CD8-positive, alpha-beta memory T cell (primary cell): Measurements from ENCODE around the gene ARHGEF28. TPM values are rescaled to one million over a fixed set of nuclear protein-coding genes. Genes with fewer than 3 reads are reported as not detected.

Experiments used
- CTCF ChIA-PET: fragments of 350-600 bp; sonication (Branson Sonifier 250); formaldehyde crosslinking; loops from one replicate; lab custom pipeline; 2021; ENCODE audit warnings: antibody characterized with exemption; lab: Charles Lee
- POLR2A ChIA-PET: fragments of 350-600 bp; sonication (Branson Sonifier 250); formaldehyde crosslinking; loops from one replicate; lab custom pipeline; 2021; ENCODE audit warnings: antibody characterized with exemption; lab: Charles Lee
- DNase-seq, 5 donors: peaks; one replicate each; pipeline versions ENCODE4 v3.0.0 to v3.0.0-alpha.2; 2020 to 2022; ENCODE audit warnings: mixed read lengths in 1 of 5
- H3K27ac ChIP-seq: one replicate; pipeline ENCODE4 v1.7.0; 2013; ENCODE audit warnings: low read depth, mild to moderate bottlenecking, low read length, moderate library complexity
- H3K27me3 ChIP-seq: 2 replicates; pipeline ENCODE4 v1.7.0; 2013; ENCODE audit warnings: low read length, mild to moderate bottlenecking; ENCODE audit not compliant: insufficient read depth, poor library complexity, severe bottlenecking
- H3K36me3 ChIP-seq: 2 replicates; pipeline ENCODE4 v1.7.0; 2013; ENCODE audit warnings: mild to moderate bottlenecking, low read length, moderate library complexity; ENCODE audit not compliant: insufficient read depth
- H3K4me1 ChIP-seq: 2 replicates; pipeline ENCODE4 v1.7.0; 2013; ENCODE audit warnings: mild to moderate bottlenecking, low read length, moderate library complexity; ENCODE audit not compliant: insufficient read depth
- H3K4me3 ChIP-seq: 2 replicates; pipeline ENCODE4 v1.7.0; 2013; ENCODE audit warnings: mild to moderate bottlenecking, low read length
- H3K9me3 ChIP-seq: 2 replicates; pipeline ENCODE4 v1.7.0; 2013; ENCODE audit warnings: mild to moderate bottlenecking, low read length
- H3K27ac Mint-ChIP-seq, 8 donors: one replicate each; pipeline ENCODE4 v1.8.0; 2020 to 2021; ENCODE audit warnings: mixed read lengths in 8 of 8, mild to moderate bottlenecking in 6 of 8, inconsistent platforms in 3 of 8, moderate library complexity in 3 of 8
- H3K27me3 Mint-ChIP-seq, 2 donors: one replicate each; pipeline ENCODE4 v1.8.0; 2020 to 2021; ENCODE audit warnings: mixed read lengths in 2 of 2, mild to moderate bottlenecking in 1 of 2, moderate library complexity in 1 of 2
- H3K36me3 Mint-ChIP-seq, 3 donors: one replicate each; pipeline ENCODE4 v1.8.0; 2020 to 2021; ENCODE audit warnings: mixed read lengths in 3 of 3, inconsistent platforms in 1 of 3, mild to moderate bottlenecking in 1 of 3
- H3K4me1 Mint-ChIP-seq, 3 donors: one replicate each; pipeline ENCODE4 v1.8.0; 2020 to 2021; ENCODE audit warnings: mixed read lengths in 3 of 3, inconsistent platforms in 1 of 3, mild to moderate bottlenecking in 1 of 3
- H3K4me3 Mint-ChIP-seq, 7 donors: one replicate each; pipeline ENCODE4 v1.8.0; 2020 to 2021; ENCODE audit warnings: mixed read lengths in 7 of 7, mild to moderate bottlenecking in 6 of 7, moderate library complexity in 4 of 7, inconsistent platforms in 2 of 7
- H3K9me3 Mint-ChIP-seq, 5 donors: one replicate each; pipeline ENCODE4 v1.8.0; 2020 to 2022; ENCODE audit warnings: mixed read lengths in 5 of 5, mild to moderate bottlenecking in 3 of 5, moderate library complexity in 2 of 5, inconsistent platforms in 1 of 5
- polyA plus RNA-seq: library from polyadenylated mRNA; unstranded; fragments of 300-500 nt; fragmentation: Illumina TruSeq; gene quantifications from one replicate; pipeline ENCODE4 v1.2.3, GENCODE V29; 2021
- total RNA-seq, 2 experiments: library from RNA; stranded (reverse); gene quantifications; one replicate each; pipeline ENCODE4 v1.2.3, GENCODE V29; 2021

Gene ARHGEF28
- total and polyA plus RNA-seq, 3 experiments from 2014 or later = 0.24 to 0.28 (median 0.27) TPM

- H3K4me1 ChIP-seq = no peaks in the 10 kb centered on the region
- H3K27ac ChIP-seq = no peak overlapping the region
- no peaks in the 10 kb centered on the region for H3K9me3 Mint-ChIP-seq
- H3K4me1 Mint-ChIP-seq = peaks cover 3 to 12% (median 4%) of the 10 kb centered on the region in 3 donors
- H3K27ac Mint-ChIP-seq = peak overlapping the region in 2 of 8 donors; percentile 22 to 26
- DNase-seq = no peak
- H3K9me3 ChIP-seq = no peaks in the 10 kb centered on the region
- no peaks in the 10 kb centered on the region for H3K36me3 ChIP-seq
- H3K27me3 ChIP-seq = peaks cover 7% of the 10 kb centered on the region
- H3K36me3 Mint-ChIP-seq = no peaks in the 10 kb centered on the region
- peak overlapping the region; percentile 55 to 79 (median 74) for H3K4me3 Mint-ChIP-seq
- POLR2A ChIA-PET = no interaction called here
- no peak overlapping the region for H3K4me3 ChIP-seq
- peaks cover 14 to 58% of the 10 kb centered on the region in 2 donors for H3K27me3 Mint-ChIP-seq
- CTCF ChIA-PET = no interaction called here
Observed at GRCh38 chr5:73625372-73625943, 538 bp upstream of the ARHGEF28 start.

DNA sequence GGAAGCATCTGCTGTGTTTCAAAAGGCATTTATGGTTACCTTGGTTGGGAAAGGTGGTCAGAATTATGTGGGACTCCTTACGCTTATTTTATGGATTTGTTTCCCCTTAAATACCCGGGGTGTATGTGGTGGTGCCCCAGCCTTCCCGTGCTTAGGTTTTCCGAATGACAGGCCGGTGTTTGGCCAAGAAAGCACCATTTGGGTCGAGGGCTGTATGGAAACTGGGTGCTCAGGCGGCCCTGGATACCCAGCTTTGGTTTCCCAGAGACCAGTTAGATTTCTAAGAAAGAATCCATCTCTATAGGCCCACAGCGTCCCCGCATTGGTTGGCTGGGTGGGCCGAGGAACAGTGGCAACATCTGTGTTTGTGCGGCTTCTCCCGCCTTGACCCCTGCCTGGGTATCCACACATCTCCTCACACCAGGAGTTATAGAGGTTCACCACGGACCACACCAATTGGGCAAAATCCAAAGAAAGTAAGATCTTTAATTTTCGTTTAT lies 868 bp downstream of the ARHGEF28 start:
- ChIA-PET POLR2A (no interaction called here), CTCF (no interaction called here)
- no peak overlapping the region for H3K27ac ChIP-seq
- no peaks in the 10 kb centered on the region for H3K4me1 ChIP-seq
- H3K9me3 ChIP-seq = no peaks in the 10 kb centered on the region
- H3K4me3 ChIP-seq = no peak overlapping the region
- peak overlapping the region; percentile 35 to 76 (median 42) for H3K4me3 Mint-ChIP-seq
- H3K36me3 Mint-ChIP-seq = no peaks in the 10 kb centered on the region
- H3K27me3 Mint-ChIP-seq = peaks cover 14 to 56% of the 10 kb centered on the region in 2 donors
- no peak for DNase-seq
- H3K4me1 Mint-ChIP-seq = peaks cover 3 to 12% (median 4%) of the 10 kb centered on the region in 3 donors
- H3K27me3 ChIP-seq = peaks cover 7% of the 10 kb centered on the region
- H3K36me3 ChIP-seq = no peaks in the 10 kb centered on the region
- H3K9me3 Mint-ChIP-seq = no peaks in the 10 kb centered on the region
- H3K27ac Mint-ChIP-seq = no peak overlapping the region

- DNase-seq = no peak
- no peaks in the 10 kb centered on the region for H3K9me3 Mint-ChIP-seq
- H3K4me1 Mint-ChIP-seq = peaks cover 3 to 12% (median 4%) of the 10 kb centered on the region in 3 donors
- ChIA-PET POLR2A (no interaction called here), CTCF (no interaction called here)
- peaks cover 7% of the 10 kb centered on the region for H3K27me3 ChIP-seq
- H3K4me3 Mint-ChIP-seq = no peak overlapping the region
- no peak overlapping the region for H3K27ac ChIP-seq
- H3K9me3 ChIP-seq = no peaks in the 10 kb centered on the region
- H3K27me3 Mint-ChIP-seq = peaks cover 16 to 44% of the 10 kb centered on the region in 2 donors
- no peaks in the 10 kb centered on the region for H3K36me3 ChIP-seq
- H3K4me1 ChIP-seq = no peaks in the 10 kb centered on the region
- H3K36me3 Mint-ChIP-seq = no peaks in the 10 kb centered on the region
- H3K27ac Mint-ChIP-seq = no peak overlapping the region
- no peak overlapping the region for H3K4me3 ChIP-seq
Observed at GRCh38 chr5:73629456-73629855, 3.5 kb downstream of the ARHGEF28 start.

DNA sequence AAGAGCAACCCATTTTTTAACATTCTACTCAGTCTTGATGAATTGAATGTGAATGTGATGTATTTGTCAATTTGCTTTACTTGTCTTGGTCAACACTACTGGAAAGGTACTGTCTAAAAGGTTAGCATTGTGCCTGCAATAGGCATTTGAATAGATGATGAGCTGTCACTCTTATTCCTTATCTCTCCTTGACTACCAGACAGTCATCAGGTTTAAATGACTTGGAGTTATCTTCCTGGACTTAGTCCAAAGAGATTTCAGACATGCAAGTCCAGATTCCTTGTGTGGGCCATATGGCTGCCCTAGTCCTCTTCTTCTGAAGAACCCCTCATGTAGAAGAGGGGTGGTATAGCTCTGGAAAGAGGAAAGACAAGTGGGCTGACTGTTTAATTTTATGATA lies 4.8 kb downstream of the ARHGEF28 start:
- H3K27ac Mint-ChIP-seq = no peak overlapping the region
- Histone ChIP-seq H3K4me1 (no peaks in the 10 kb centered on the region), H3K27ac (no peak overlapping the region), H3K27me3 (peaks cover 7% of the 10 kb centered on the region), H3K9me3 (no peaks in the 10 kb centered on the region), H3K4me3 (no peak overlapping the region), H3K36me3 (no peaks in the 10 kb centered on the region)
- H3K27me3 Mint-ChIP-seq = peaks cover 13 to 38% of the 10 kb centered on the region in 2 donors
- DNase-seq = no peak
- no peak overlapping the region for H3K4me3 Mint-ChIP-seq
- H3K36me3 Mint-ChIP-seq = no peaks in the 10 kb centered on the region
- no peaks in the 10 kb centered on the region for H3K9me3 Mint-ChIP-seq
- CTCF ChIA-PET = no interaction called here
- POLR2A ChIA-PET = no interaction called here
- peaks cover 0 to 5% (median 0%) of the 10 kb centered on the region in 3 donors for H3K4me1 Mint-ChIP-seq

- Mint-ChIP-seq H3K9me3 (no peaks in the 10 kb centered on the region), H3K4me1 (peaks cover 0 to 4% (median 0%) of the 10 kb centered on the region in 3 donors), H3K27ac (peak overlapping the region in 1 of 8 donors; percentile 31), H3K27me3 (peaks cover 13 to 38% of the 10 kb centered on the region in 2 donors), H3K36me3 (no peaks in the 10 kb centered on the region), H3K4me3 (no peak overlapping the region)
- Histone ChIP-seq H3K36me3 (no peaks in the 10 kb centered on the region), H3K4me1 (no peaks in the 10 kb centered on the region), H3K9me3 (no peaks in the 10 kb centered on the region), H3K27me3 (peaks cover 7% of the 10 kb centered on the region), H3K27ac (no peak overlapping the region), H3K4me3 (no peak overlapping the region)
- POLR2A ChIA-PET = no interaction called here
- CTCF ChIA-PET = no interaction called here
- DNase-seq = no peak
Observed at GRCh38 chr5:73631500-73631899, 5.5 kb downstream of the ARHGEF28 start.

DNA sequence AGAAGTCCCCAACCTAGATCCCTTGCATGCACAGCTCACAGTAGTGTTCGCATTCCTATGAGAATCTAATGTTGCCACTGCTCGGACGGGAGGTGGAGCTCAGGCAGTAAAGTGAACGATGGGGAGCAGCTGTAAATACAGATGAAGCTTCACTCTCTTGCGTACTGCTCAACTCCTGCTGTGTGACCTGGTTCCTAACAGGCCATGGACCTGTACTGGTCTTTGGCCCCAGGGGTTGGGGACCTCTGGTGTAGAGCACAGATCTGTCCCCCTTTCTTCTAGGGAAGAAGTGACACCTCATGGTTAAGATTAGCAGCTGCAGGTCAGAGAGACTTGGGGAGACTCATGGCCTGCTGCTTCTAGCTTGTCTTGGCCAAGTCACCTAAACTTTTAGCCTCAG lies 7.1 kb downstream of the ARHGEF28 start:
- DNase-seq = no peak
- Histone ChIP-seq H3K27ac (no peak overlapping the region), H3K4me1 (no peaks in the 10 kb centered on the region), H3K36me3 (no peaks in the 10 kb centered on the region), H3K9me3 (no peaks in the 10 kb centered on the region), H3K27me3 (no peaks in the 10 kb centered on the region), H3K4me3 (no peak overlapping the region)
- CTCF ChIA-PET = interaction anchor here (1.5 kb wide), 1 partner anchor 42 kb away, joined by 7 read pairs; no protein-coding TSS in a partner anchor
- no peak overlapping the region for H3K27ac Mint-ChIP-seq
- no peaks in the 10 kb centered on the region for H3K4me1 Mint-ChIP-seq
- no peak overlapping the region for H3K4me3 Mint-ChIP-seq
- no peaks in the 10 kb centered on the region for H3K36me3 Mint-ChIP-seq
- H3K27me3 Mint-ChIP-seq = peaks cover 9 to 23% of the 10 kb centered on the region in 2 donors
- POLR2A ChIA-PET = no interaction called here
- H3K9me3 Mint-ChIP-seq = no peaks in the 10 kb centered on the region

DNA sequence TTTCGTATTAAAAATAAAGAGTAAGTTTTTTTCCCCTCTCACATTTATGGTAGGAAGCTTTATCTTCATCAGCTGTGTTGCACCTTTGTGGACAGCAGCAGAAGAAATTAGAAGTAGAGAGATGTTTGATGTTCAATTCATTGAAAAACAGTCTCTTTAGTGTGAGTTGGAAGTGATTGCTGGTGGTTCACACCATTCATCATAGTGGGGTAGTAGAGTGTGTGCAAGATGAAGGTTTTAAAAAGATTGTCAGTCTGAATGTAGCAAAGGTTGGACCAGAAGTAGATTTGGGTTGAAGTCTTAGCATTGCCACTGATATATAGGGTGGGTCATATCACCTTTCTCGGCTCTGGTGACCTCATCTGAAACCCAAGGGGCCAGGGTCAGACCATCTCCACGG lies 10.4 kb downstream of the ARHGEF28 start:
- no peaks in the 10 kb centered on the region for H3K9me3 ChIP-seq
- Mint-ChIP-seq H3K36me3 (no peaks in the 10 kb centered on the region), H3K4me1 (no peaks in the 10 kb centered on the region), H3K27ac (no peak overlapping the region), H3K4me3 (no peak overlapping the region), H3K9me3 (no peaks in the 10 kb centered on the region), H3K27me3 (peaks cover 5 to 6% of the 10 kb centered on the region in 2 donors)
- H3K4me1 ChIP-seq = no peaks in the 10 kb centered on the region
- no peak for DNase-seq
- no peaks in the 10 kb centered on the region for H3K36me3 ChIP-seq
- no peak overlapping the region for H3K4me3 ChIP-seq
- ChIA-PET CTCF (no interaction called here), POLR2A (no interaction called here)
- no peaks in the 10 kb centered on the region for H3K27me3 ChIP-seq
- H3K27ac ChIP-seq = no peak overlapping the region

DNA sequence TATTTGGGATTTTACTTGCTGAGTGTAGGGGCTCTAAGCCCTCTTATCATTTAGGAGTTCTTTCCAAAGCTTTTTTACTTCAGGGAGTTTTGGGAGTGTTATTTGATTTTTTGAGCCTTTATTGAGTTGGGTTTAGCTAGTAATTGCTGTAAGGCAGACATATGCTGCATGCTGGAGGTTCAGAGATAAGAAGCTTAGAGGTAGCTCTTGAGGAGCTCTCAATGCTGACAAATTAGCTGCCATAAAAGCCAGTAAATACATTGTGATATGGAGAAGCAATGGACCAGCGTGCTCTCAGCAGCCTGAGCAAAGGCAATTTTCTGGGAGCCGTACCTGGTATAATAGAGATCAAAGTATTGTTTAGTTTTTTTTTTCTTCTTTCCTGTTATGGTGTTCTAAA lies 11.6 kb downstream of the ARHGEF28 start:
- no peaks in the 10 kb centered on the region for H3K36me3 Mint-ChIP-seq
- peaks cover 4 to 11% of the 10 kb centered on the region in 2 donors for H3K27me3 Mint-ChIP-seq
- no peak overlapping the region for H3K27ac ChIP-seq
- no peak overlapping the region for H3K4me3 ChIP-seq
- H3K27ac Mint-ChIP-seq = no peak overlapping the region
- ChIA-PET CTCF (no interaction called here), POLR2A (no interaction called here)
- H3K36me3 ChIP-seq = no peaks in the 10 kb centered on the region
- H3K4me3 Mint-ChIP-seq = no peak overlapping the region
- H3K9me3 Mint-ChIP-seq = no peaks in the 10 kb centered on the region
- no peaks in the 10 kb centered on the region for H3K4me1 Mint-ChIP-seq
- no peaks in the 10 kb centered on the region for H3K4me1 ChIP-seq
- no peak for DNase-seq
- no peaks in the 10 kb centered on the region for H3K9me3 ChIP-seq
- H3K27me3 ChIP-seq = no peaks in the 10 kb centered on the region
